CD4-positive, CD25-positive, alpha-beta regulatory T cell (primary cell): ENCODE results near the gene ZFYVE21. TPM values are rescaled to one million over a fixed set of nuclear protein-coding genes. Genes with fewer than 3 reads are reported as not detected.

Experiments
- ATAC-seq, 2 donors: fragments of 150-1000 bp; cut with Tn5 transposase; one replicate each; pipeline ENCODE4 v1.10.0; 2021; ENCODE audit warnings: low read depth in 2 of 2, moderate number of reproducible peaks in 2 of 2, moderate library complexity in 1 of 2
- DNase-seq, 3 donors: peaks; one replicate each; pipeline versions ENCODE4 v3.0.0 to v3.0.0-alpha.2; 2012 to 2022; ENCODE audit warnings: mixed read lengths in 1 of 3
- H3K27ac ChIP-seq: one replicate; pipeline ENCODE4 v1.7.0; 2013; ENCODE audit warnings: mild to moderate bottlenecking, low read length; ENCODE audit not compliant: insufficient read depth, poor library complexity, severe bottlenecking
- H3K27me3 ChIP-seq: one replicate; pipeline ENCODE4 v1.7.0; 2013; ENCODE audit warnings: low read length; ENCODE audit not compliant: control insufficient read depth, insufficient read depth
- H3K36me3 ChIP-seq: one replicate; pipeline ENCODE4 v1.7.0; 2013; ENCODE audit warnings: mild to moderate bottlenecking, low read length, moderate library complexity; ENCODE audit not compliant: control insufficient read depth, insufficient read depth
- H3K4me1 ChIP-seq: 2 replicates; pipeline ENCODE4 v1.7.0; 2013; ENCODE audit warnings: mild to moderate bottlenecking, low read length; ENCODE audit not compliant: insufficient read depth, control insufficient read depth, poor library complexity, severe bottlenecking
- H3K4me3 ChIP-seq: one replicate; pipeline ENCODE4 v1.7.0; 2013; ENCODE audit warnings: low read depth, mild to moderate bottlenecking, low read length, moderate library complexity
- H3K9me3 ChIP-seq, 2 experiments: 1 replicate in 1 of 2; 2 replicates in 1 of 2; pipeline ENCODE4 v1.7.0; 2013; ENCODE audit warnings: low read length in 2 of 2, mild to moderate bottlenecking in 1 of 2, moderate library complexity in 1 of 2; ENCODE audit not compliant: control insufficient read depth in 2 of 2
- H3K27ac Mint-ChIP-seq, 3 donors: one replicate each; pipeline ENCODE4 v1.8.0; 2020 to 2022; ENCODE audit warnings: mild to moderate bottlenecking in 3 of 3, mixed read lengths in 3 of 3, moderate library complexity in 2 of 3
- H3K27me3 Mint-ChIP-seq: one replicate; pipeline ENCODE4 v1.8.0; 2022; ENCODE audit warnings: mild to moderate bottlenecking, mixed read lengths
- H3K36me3 Mint-ChIP-seq: one replicate; pipeline ENCODE4 v1.8.0; 2020; ENCODE audit warnings: mixed read lengths
- H3K4me1 Mint-ChIP-seq, 4 donors: one replicate each; pipeline ENCODE4 v1.8.0; 2020 to 2022; ENCODE audit warnings: mixed read lengths in 4 of 4, mild to moderate bottlenecking in 1 of 4
- H3K4me3 Mint-ChIP-seq, 4 donors: one replicate each; pipeline ENCODE4 v1.8.0; 2020 to 2022; ENCODE audit warnings: mild to moderate bottlenecking in 4 of 4, mixed read lengths in 4 of 4, moderate library complexity in 3 of 4
- H3K9me3 Mint-ChIP-seq, 7 donors: one replicate each; pipeline ENCODE4 v1.8.0; 2020 to 2022; ENCODE audit warnings: mixed read lengths in 7 of 7, mild to moderate bottlenecking in 3 of 7, moderate library complexity in 2 of 7
- polyA plus RNA-seq, 4 donors: library from polyadenylated mRNA; unstranded; fragments of 300-500 nt; fragmentation: Illumina TruSeq; gene quantifications; one replicate each; pipeline ENCODE4 v1.2.3, GENCODE V29; 2021
- total RNA-seq: library from RNA; stranded (reverse); gene quantifications from one replicate; pipeline ENCODE4 v1.2.3, GENCODE V29; 2022

The ZFYVE21 gene
- total and polyA plus RNA-seq, 5 donors from 2014 or later, result 12.1 to 25.0 (median 15.1) TPM

GRCh38 chr14:103738701-103739451, 23.3 kb downstream of the ZFYVE21 start:
- Mint-ChIP-seq H3K36me3 (peaks cover 29% of the 10 kb centered on the region), H3K9me3 (no peaks in the 10 kb centered on the region), H3K4me1 (no peaks in the 10 kb centered on the region), H3K4me3 (no peak overlapping the region), H3K27ac (no peak overlapping the region), H3K27me3 (no peaks in the 10 kb centered on the region)
- Histone ChIP-seq H3K27me3 (no peaks in the 10 kb centered on the region), H3K4me1 (no peaks in the 10 kb centered on the region), H3K27ac (no peak overlapping the region), H3K4me3 (no peak overlapping the region), H3K9me3 (no peaks in the 10 kb centered on the region), H3K36me3 (peaks cover 17% of the 10 kb centered on the region)
- ATAC-seq, result no peak
- DNase-seq, result no peak

GRCh38 chr14:103739466-103739792, 23.8 kb downstream of the ZFYVE21 start:
- H3K36me3 ChIP-seq, result peaks cover 17% of the 10 kb centered on the region

GRCh38 chr14:103739793-103740501, 24.3 kb downstream of the ZFYVE21 start:
- no peaks in the 10 kb centered on the region for H3K9me3 ChIP-seq
- Mint-ChIP-seq H3K9me3 (no peaks in the 10 kb centered on the region), H3K4me1 (no peaks in the 10 kb centered on the region), H3K36me3 (peaks cover 27% of the 10 kb centered on the region), H3K27ac (peak overlapping the region in 1 of 3 donors; percentile 51), H3K4me3 (no peak overlapping the region), H3K27me3 (no peaks in the 10 kb centered on the region)
- H3K27ac ChIP-seq, result no peak overlapping the region
- H3K36me3 ChIP-seq, result peaks cover 17% of the 10 kb centered on the region
- DNase-seq (no peak), ATAC-seq (no peak)
- no peaks in the 10 kb centered on the region for H3K4me1 ChIP-seq
- no peaks in the 10 kb centered on the region for H3K27me3 ChIP-seq
- no peak overlapping the region for H3K4me3 ChIP-seq

More at GRCh38 chr14:103739466-103739792, 23.8 kb downstream of the ZFYVE21 start:
- Mint-ChIP-seq H3K9me3 (no peaks in the 10 kb centered on the region), H3K36me3 (peaks cover 30% of the 10 kb centered on the region), H3K27me3 (no peaks in the 10 kb centered on the region), H3K4me1 (no peaks in the 10 kb centered on the region), H3K4me3 (no peak overlapping the region), H3K27ac (no peak overlapping the region)
- Histone ChIP-seq H3K4me1 (no peaks in the 10 kb centered on the region), H3K4me3 (no peak overlapping the region), H3K27me3 (no peaks in the 10 kb centered on the region), H3K27ac (no peak overlapping the region), H3K9me3 (no peaks in the 10 kb centered on the region)
- ATAC-seq (no peak), DNase-seq (no peak)

GRCh38 chr14:103740991-103741689, 25.5 kb downstream of the ZFYVE21 start:
- Histone ChIP-seq H3K36me3 (peaks cover 17% of the 10 kb centered on the region), H3K27me3 (no peaks in the 10 kb centered on the region), H3K4me1 (no peaks in the 10 kb centered on the region), H3K4me3 (no peak overlapping the region), H3K9me3 (no peaks in the 10 kb centered on the region), H3K27ac (no peak overlapping the region)
- no peak for DNase-seq
- Mint-ChIP-seq H3K9me3 (no peaks in the 10 kb centered on the region), H3K4me3 (no peak overlapping the region), H3K27ac (peak overlapping the region in 1 of 3 donors; percentile 5), H3K36me3 (peaks cover 27% of the 10 kb centered on the region), H3K27me3 (no peaks in the 10 kb centered on the region), H3K4me1 (no peaks in the 10 kb centered on the region)
- ATAC-seq, result no peak

- DNase-seq (no peak), ATAC-seq (no peak)
- H3K27ac ChIP-seq, result no peak overlapping the region
- no peaks in the 10 kb centered on the region for H3K4me1 ChIP-seq
- no peaks in the 10 kb centered on the region for H3K9me3 ChIP-seq
- H3K27me3 ChIP-seq, result no peaks in the 10 kb centered on the region
- no peak overlapping the region for H3K4me3 ChIP-seq
- no peak overlapping the region for H3K27ac Mint-ChIP-seq
- H3K27me3 Mint-ChIP-seq, result no peaks in the 10 kb centered on the region
- H3K4me1 Mint-ChIP-seq, result no peaks in the 10 kb centered on the region
- peaks cover 17% of the 10 kb centered on the region for H3K36me3 ChIP-seq
- H3K4me3 Mint-ChIP-seq, result no peak overlapping the region
- H3K36me3 Mint-ChIP-seq, result peaks cover 32% of the 10 kb centered on the region
- no peaks in the 10 kb centered on the region for H3K9me3 Mint-ChIP-seq
Measured at GRCh38 chr14:103741876-103742275, 26.3 kb downstream of the ZFYVE21 start.

GRCh38 chr14:103742499-103743255, 27.1 kb downstream of the ZFYVE21 start:
- Histone ChIP-seq H3K9me3 (no peaks in the 10 kb centered on the region), H3K4me3 (no peak overlapping the region), H3K27ac (no peak overlapping the region), H3K36me3 (peaks cover 14% of the 10 kb centered on the region), H3K27me3 (no peaks in the 10 kb centered on the region), H3K4me1 (no peaks in the 10 kb centered on the region)
- H3K27me3 Mint-ChIP-seq, result no peaks in the 10 kb centered on the region
- no peak for ATAC-seq
- no peaks in the 10 kb centered on the region for H3K9me3 Mint-ChIP-seq
- H3K4me3 Mint-ChIP-seq, result no peak overlapping the region
- H3K27ac Mint-ChIP-seq, result no peak overlapping the region
- peaks cover 0 to 3% (median 0%) of the 10 kb centered on the region in 4 donors for H3K4me1 Mint-ChIP-seq
- peaks cover 30% of the 10 kb centered on the region for H3K36me3 Mint-ChIP-seq
- DNase-seq, result no peak

- H3K27ac Mint-ChIP-seq, result no peak overlapping the region
- peaks cover 23% of the 10 kb centered on the region for H3K36me3 Mint-ChIP-seq
- no peaks in the 10 kb centered on the region for H3K27me3 Mint-ChIP-seq
Measured at GRCh38 chr14:103743691-103744090, 28.1 kb downstream of the ZFYVE21 start.

More at GRCh38 chr14:103743691-103744090, 28.1 kb downstream of the ZFYVE21 start:
- Histone ChIP-seq H3K4me1 (peaks cover 6% of the 10 kb centered on the region), H3K4me3 (no peak overlapping the region), H3K27ac (no peak overlapping the region), H3K27me3 (no peaks in the 10 kb centered on the region), H3K36me3 (peaks cover 10% of the 10 kb centered on the region), H3K9me3 (no peaks in the 10 kb centered on the region)
- H3K4me1 Mint-ChIP-seq, result peaks cover 0 to 13% (median 4%) of the 10 kb centered on the region in 4 donors
- H3K4me3 Mint-ChIP-seq, result no peak overlapping the region
- no peaks in the 10 kb centered on the region for H3K9me3 Mint-ChIP-seq
- no peak for ATAC-seq
- DNase-seq, result no peak
